H9 (cell line): ENCODE measurements around the gene CALHM1. TPM values are rescaled to one million over a fixed set of nuclear protein-coding genes. Genes with fewer than 3 reads are reported as not detected.

Source experiments
- DNase-seq: peaks from one replicate; pipeline ENCODE4 v3.0.0-alpha.2; 2017
- H2AFZ ChIP-seq: one replicate; pipeline ENCODE4 v1.6.1; 2013; ENCODE audit warnings: mild to moderate bottlenecking, low read length, control low read depth, moderate library complexity
- H2AK5ac ChIP-seq: 2 replicates; pipeline ENCODE4 v1.6.1; 2013; ENCODE audit warnings: low read length, control low read depth, mixed read lengths; ENCODE audit not compliant: insufficient read length
- H2BK120ac ChIP-seq: one replicate; pipeline ENCODE4 v1.6.1; 2013; ENCODE audit warnings: low read depth, mild to moderate bottlenecking, low read length, control low read depth, inconsistent platforms; ENCODE audit not compliant: poor library complexity, severe bottlenecking
- H2BK12ac ChIP-seq: 2 replicates; pipeline ENCODE4 v1.6.1; 2013; ENCODE audit warnings: low read length, control low read depth, mixed read lengths, low read depth; ENCODE audit not compliant: insufficient read length
- H2BK15ac ChIP-seq: 2 replicates; pipeline ENCODE4 v1.6.1; 2013; ENCODE audit warnings: low read depth, low read length, control low read depth
- H2BK20ac ChIP-seq: one replicate; pipeline ENCODE4 v1.6.1; 2013; ENCODE audit warnings: low read depth, mild to moderate bottlenecking, low read length, control low read depth, inconsistent platforms; ENCODE audit not compliant: poor library complexity, severe bottlenecking
- H2BK5ac ChIP-seq: 2 replicates; pipeline ENCODE4 v1.6.1; 2013; ENCODE audit warnings: low read length, control low read depth, mixed read lengths; ENCODE audit not compliant: insufficient read length
- H3K14ac ChIP-seq: 2 replicates; pipeline ENCODE4 v1.6.1; 2013; ENCODE audit warnings: low read length, control low read depth; ENCODE audit not compliant: insufficient read depth
- H3K18ac ChIP-seq: 2 replicates; pipeline ENCODE4 v1.6.1; 2013; ENCODE audit warnings: low read depth, mild to moderate bottlenecking, mixed read lengths, low read length, control low read depth; ENCODE audit not compliant: insufficient read length
- H3K23ac ChIP-seq: 2 replicates; pipeline ENCODE4 v1.6.1; 2013; ENCODE audit warnings: low read length, control low read depth, mixed read lengths, low read depth; ENCODE audit not compliant: insufficient read length
- H3K23me2 ChIP-seq: 2 replicates; pipeline ENCODE4 v1.6.1; 2013; ENCODE audit warnings: low read depth, mild to moderate bottlenecking, mixed read lengths, low read length, control low read depth; ENCODE audit not compliant: insufficient read length, poor library complexity, severe bottlenecking
- H3K27ac ChIP-seq: 2 replicates; pipeline ENCODE4 v1.5.1; 2013; ENCODE audit warnings: low read length, control low read depth, mixed read lengths, low read depth; ENCODE audit not compliant: insufficient read length
- H3K27me3 ChIP-seq: 2 replicates; pipeline ENCODE4 v1.6.1; 2013; ENCODE audit warnings: low read length, control low read depth, inconsistent platforms; ENCODE audit not compliant: insufficient read depth
- H3K4ac ChIP-seq: 2 replicates; pipeline ENCODE4 v1.6.1; 2013; ENCODE audit warnings: low read depth, mild to moderate bottlenecking, control low read depth, inconsistent platforms, low read length, moderate library complexity
- H3K4me1 ChIP-seq: 2 replicates; pipeline ENCODE4 v1.6.1; 2013; ENCODE audit warnings: low read length, control low read depth, inconsistent platforms; ENCODE audit not compliant: insufficient read depth
- H3K4me2 ChIP-seq: 2 replicates; pipeline ENCODE4 v1.6.1; 2013; ENCODE audit warnings: low read length, control low read depth, mixed read lengths; ENCODE audit not compliant: insufficient read length, insufficient read depth
- H3K56ac ChIP-seq: 2 replicates; pipeline ENCODE4 v1.6.1; 2013; ENCODE audit warnings: low read depth, mild to moderate bottlenecking, mixed read lengths, low read length, control low read depth; ENCODE audit not compliant: insufficient read length
- H3K79me1 ChIP-seq: 2 replicates; pipeline ENCODE4 v1.6.1; 2013; ENCODE audit warnings: low read depth, mild to moderate bottlenecking, moderate library complexity, low read length, control low read depth, inconsistent platforms; ENCODE audit not compliant: insufficient read depth, poor library complexity, severe bottlenecking
- H3K79me2 ChIP-seq: 2 replicates; pipeline ENCODE4 v1.6.1; 2013; ENCODE audit warnings: low read length, control low read depth, inconsistent platforms; ENCODE audit not compliant: insufficient read depth
- H3K9ac ChIP-seq: 2 replicates; pipeline ENCODE4 v1.6.1; 2013; ENCODE audit warnings: low read length, control low read depth, mixed read lengths; ENCODE audit not compliant: insufficient read length; ENCODE audit errors: extremely low read depth
- H3K9me3 ChIP-seq: one replicate; pipeline ENCODE4 v1.6.1; 2013; ENCODE audit warnings: low read depth, low read length, inconsistent platforms; ENCODE audit not compliant: control insufficient read depth
- H3T11ph ChIP-seq: one replicate; pipeline ENCODE4 v1.6.1; 2013; ENCODE audit warnings: mild to moderate bottlenecking, low read length, control low read depth, inconsistent platforms
- H4K20me1 ChIP-seq: one replicate; pipeline ENCODE4 v1.6.1; 2013; ENCODE audit not compliant: control insufficient read depth, insufficient read length, insufficient read depth
- H4K5ac ChIP-seq: 2 replicates; pipeline ENCODE4 v1.6.1; 2013; ENCODE audit warnings: low read depth, mild to moderate bottlenecking, mixed read lengths, low read length, control low read depth; ENCODE audit not compliant: insufficient read length
- H4K8ac ChIP-seq: replicated peaks from 2 replicates; pipeline ENCODE4 v1.6.1; 2013; ENCODE audit warnings: low read length, control low read depth, mixed read lengths, low read depth; ENCODE audit not compliant: insufficient read length
- H4K91ac ChIP-seq: 2 replicates; pipeline ENCODE4 v1.6.1; 2013; ENCODE audit warnings: low read depth, mild to moderate bottlenecking, moderate library complexity, mixed read lengths, low read length, control low read depth; ENCODE audit not compliant: insufficient read length
- H3K27ac Mint-ChIP-seq, 3 experiments: 2 replicates in 2 of 3; 3 replicates in 1 of 3; pipeline ENCODE4 v1.8.0; 2020 to 2021; ENCODE audit warnings: mixed read lengths in 3 of 3, mild to moderate bottlenecking in 1 of 3, moderate library complexity in 1 of 3
- H3K27me3 Mint-ChIP-seq: 2 replicates; pipeline ENCODE4 v1.8.0; 2021; ENCODE audit warnings: low read depth, mild to moderate bottlenecking, moderate library complexity, mixed read lengths
- H3K36me3 Mint-ChIP-seq, 3 experiments: 2 replicates in 2 of 3; 3 replicates in 1 of 3; pipeline ENCODE4 v1.8.0; 2020 to 2021; ENCODE audit warnings: low read depth in 3 of 3, mixed read lengths in 3 of 3; ENCODE audit not compliant: insufficient read depth in 1 of 3
- H3K4me1 Mint-ChIP-seq, 2 experiments: 2 replicates each; pipeline ENCODE4 v1.8.0; 2020; ENCODE audit warnings: mixed read lengths in 2 of 2
- H3K4me3 Mint-ChIP-seq, 2 experiments: 2 replicates in 1 of 2; 3 replicates in 1 of 2; pipeline ENCODE4 v1.8.0; 2020 to 2021; ENCODE audit warnings: mild to moderate bottlenecking in 2 of 2, mixed read lengths in 2 of 2, moderate library complexity in 1 of 2
- H3K9me3 Mint-ChIP-seq, 2 experiments: 2 replicates in 1 of 2; 3 replicates in 1 of 2; pipeline ENCODE4 v1.8.0; 2020; ENCODE audit warnings: mild to moderate bottlenecking in 2 of 2, mixed read lengths in 2 of 2, moderate library complexity in 1 of 2
- WGBS: extraction: QIAGEN DNeasy Blood & Tissue Kit; methylation state at CpG from one replicate; pipeline ENCODE4 v1.1.7; 2013; ENCODE audit warnings: missing lambda C conversion rate, low lambda C conversion rate, mixed read lengths; ENCODE audit not compliant: insufficient read length; ENCODE audit errors: extremely low coverage; 5-methylcytosine and 5-hydroxymethylcytosine counted together
- long read RNA-seq: library from polyadenylated mRNA; unstranded; transcript quantifications from one replicate; pipeline ENCODE4 v2.0.0, GENCODE V29; 2020
- total RNA-seq: library from RNA; stranded (reverse); gene quantifications from 2 replicates; pipeline ENCODE4 v1.2.1, GENCODE V29; 2021
- TF ChIP-seq, protein P1 (sequence below): fragments of 200-600 bp; sonication (generic); conservative IDR thresholded peaks from 3 replicates; pipeline ENCODE4 v1.8.0; 2021; ENCODE audit warnings: antibody characterized with exemption, mild to moderate bottlenecking

The CALHM1 gene, protein sequence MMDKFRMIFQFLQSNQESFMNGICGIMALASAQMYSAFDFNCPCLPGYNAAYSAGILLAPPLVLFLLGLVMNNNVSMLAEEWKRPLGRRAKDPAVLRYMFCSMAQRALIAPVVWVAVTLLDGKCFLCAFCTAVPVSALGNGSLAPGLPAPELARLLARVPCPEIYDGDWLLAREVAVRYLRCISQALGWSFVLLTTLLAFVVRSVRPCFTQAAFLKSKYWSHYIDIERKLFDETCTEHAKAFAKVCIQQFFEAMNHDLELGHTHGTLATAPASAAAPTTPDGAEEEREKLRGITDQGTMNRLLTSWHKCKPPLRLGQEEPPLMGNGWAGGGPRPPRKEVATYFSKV
- 0.07 and 0.13 TPM in 2 replicates for total RNA-seq
- long read RNA-seq, partial matches to known transcripts: 0 of 1 reads
- long read RNA-seq, other reads (novel, unspliced or antisense): 1 of 1 reads

DNA sequence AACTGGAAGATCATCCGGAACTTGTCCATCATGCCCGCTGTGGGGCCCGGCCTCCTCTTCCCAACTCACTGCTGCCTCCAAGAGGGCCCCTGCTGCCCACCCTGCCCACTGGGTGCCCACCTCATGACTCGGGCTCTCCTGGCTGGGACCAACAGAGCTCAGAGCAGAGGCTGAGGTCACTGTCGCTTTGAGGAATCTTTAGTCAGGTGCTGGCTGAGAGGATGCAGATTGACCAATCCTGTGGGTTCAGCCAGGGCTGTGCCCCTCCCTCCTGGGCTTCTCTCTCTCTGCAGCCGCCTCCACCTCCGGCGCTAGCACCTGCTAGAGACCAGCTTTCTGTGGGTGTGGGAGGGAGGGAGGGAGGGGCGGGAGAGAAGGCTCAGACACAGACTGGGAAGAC is at the start of gene CALHM1:
Gene CALHM1, minus strand, starts transcription at position 181 of the 400 bp plus-strand sequence. Its CDS starts 149 bp downstream, at position 32.
- no peak within 1 kb of the TSS for H2BK15ac ChIP-seq
- H4K5ac ChIP-seq: no peak within 1 kb of the TSS
- H3K14ac ChIP-seq: no peak within 1 kb of the TSS
- H3K27me3 ChIP-seq: no peaks in the 10 kb centered on the region
- no peaks in the 10 kb centered on the region for H4K20me1 ChIP-seq
- H4K8ac ChIP-seq: no peak within 1 kb of the TSS
- no peaks in the 10 kb centered on the region for H3K9me3 ChIP-seq
- no peaks in the 10 kb centered on the region; the same call in 1 of the 2 replicates for H3K4me1 ChIP-seq
- no peaks in the 10 kb centered on the region for H3K36me3 Mint-ChIP-seq
- TF ChIP-seq, protein P1, sequence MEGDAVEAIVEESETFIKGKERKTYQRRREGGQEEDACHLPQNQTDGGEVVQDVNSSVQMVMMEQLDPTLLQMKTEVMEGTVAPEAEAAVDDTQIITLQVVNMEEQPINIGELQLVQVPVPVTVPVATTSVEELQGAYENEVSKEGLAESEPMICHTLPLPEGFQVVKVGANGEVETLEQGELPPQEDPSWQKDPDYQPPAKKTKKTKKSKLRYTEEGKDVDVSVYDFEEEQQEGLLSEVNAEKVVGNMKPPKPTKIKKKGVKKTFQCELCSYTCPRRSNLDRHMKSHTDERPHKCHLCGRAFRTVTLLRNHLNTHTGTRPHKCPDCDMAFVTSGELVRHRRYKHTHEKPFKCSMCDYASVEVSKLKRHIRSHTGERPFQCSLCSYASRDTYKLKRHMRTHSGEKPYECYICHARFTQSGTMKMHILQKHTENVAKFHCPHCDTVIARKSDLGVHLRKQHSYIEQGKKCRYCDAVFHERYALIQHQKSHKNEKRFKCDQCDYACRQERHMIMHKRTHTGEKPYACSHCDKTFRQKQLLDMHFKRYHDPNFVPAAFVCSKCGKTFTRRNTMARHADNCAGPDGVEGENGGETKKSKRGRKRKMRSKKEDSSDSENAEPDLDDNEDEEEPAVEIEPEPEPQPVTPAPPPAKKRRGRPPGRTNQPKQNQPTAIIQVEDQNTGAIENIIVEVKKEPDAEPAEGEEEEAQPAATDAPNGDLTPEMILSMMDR: no peak
- H3K4me3 Mint-ChIP-seq: peak within 1 kb of the TSS in 1 of 2 experiments; percentile 45; a peak in 1 of 5 replicates
- no peak within 1 kb of the TSS for H3K56ac ChIP-seq
- no peak within 1 kb of the TSS for H3K27ac ChIP-seq
- H3K9ac ChIP-seq: no peak within 1 kb of the TSS
- H2BK20ac ChIP-seq: no peak within 1 kb of the TSS
- no peaks in the 10 kb centered on the region for H3K79me1 ChIP-seq
- no peaks in the 10 kb centered on the region for H3K23me2 ChIP-seq
- H2BK120ac ChIP-seq: no peak within 1 kb of the TSS
- WGBS: no CpG with 5 or more reads among the region's 9 CpGs
- no peak within 1 kb of the TSS for H2BK12ac ChIP-seq
- no peak within 1 kb of the TSS for H3K18ac ChIP-seq
- peaks cover 4 to 8% of the 10 kb centered on the region in 2 experiments for H3K4me1 Mint-ChIP-seq
- H3K9me3 Mint-ChIP-seq: no peaks in the 10 kb centered on the region
- no peak within 1 kb of the TSS for H3K23ac ChIP-seq
- no peak within 1 kb of the TSS for H3T11ph ChIP-seq
- no peak within 1 kb of the TSS for H2AK5ac ChIP-seq
- no peak within 1 kb of the TSS for H4K91ac ChIP-seq
- no peak within 1 kb of the TSS for H3K4ac ChIP-seq
- H3K27me3 Mint-ChIP-seq: peaks cover 4% of the 10 kb centered on the region
- no peak within 1 kb of the TSS; a peak in 1 of 7 replicates for H3K27ac Mint-ChIP-seq
- H2AFZ ChIP-seq: no peak within 1 kb of the TSS
- no peak within 1 kb of the TSS for H3K4me2 ChIP-seq
- DNase-seq: peak; percentile 84
- no peak within 1 kb of the TSS for H2BK5ac ChIP-seq
- H3K79me2 ChIP-seq: no peaks in the 10 kb centered on the region
